Hepatocyte (in vitro differentiated cells): ENCODE results near the gene MCAM. TPM values are rescaled to one million over a fixed set of nuclear protein-coding genes. Genes with fewer than 3 reads are reported as not detected.

ENCODE experiments used
- DNase-seq: peaks from one replicate; pipeline ENCODE4 v3.0.0-alpha.2; 2016; ENCODE audit warnings: low spot score
- H2AFZ ChIP-seq: fragments of 200-600 bp; sonication (generic); 2 replicates; pipeline ENCODE4 v1.6.0; 2016; ENCODE audit warnings: antibody characterized with exemption, mild to moderate bottlenecking
- H3K27ac ChIP-seq: fragments of 200-600 bp; sonication (generic); 2 replicates; pipeline ENCODE4 v1.5.1; 2016; ENCODE audit warnings: mild to moderate bottlenecking
- H3K27me3 ChIP-seq: fragments of 200-600 bp; sonication (generic); 2 replicates; pipeline ENCODE4 v1.6.1; 2016
- H3K36me3 ChIP-seq: fragments of 200-600 bp; sonication (generic); replicated peaks from 2 replicates; pipeline ENCODE4 v1.5.1; 2016; ENCODE audit warnings: low read depth; ENCODE audit not compliant: insufficient read depth
- H3K4me1 ChIP-seq: fragments of 200-600 bp; sonication (generic); 2 replicates; pipeline ENCODE4 v1.5.1; 2016; ENCODE audit warnings: mild to moderate bottlenecking, moderate library complexity; ENCODE audit not compliant: insufficient read depth
- H3K4me2 ChIP-seq: fragments of 200-600 bp; sonication (generic); 2 replicates; pipeline ENCODE4 v1.6.0; 2016
- H3K4me3 ChIP-seq: fragments of 200-600 bp; sonication (generic); 2 replicates; pipeline ENCODE4 v1.5.1; 2016; ENCODE audit warnings: mild to moderate bottlenecking
- H3K79me2 ChIP-seq: fragments of 200-600 bp; sonication (generic); 2 replicates; pipeline ENCODE4 v1.6.0; 2017; ENCODE audit warnings: mild to moderate bottlenecking
- H3K9me2 ChIP-seq: fragments of 200-600 bp; sonication (generic); replicated peaks from 2 replicates; pipeline ENCODE4 v1.6.0; 2017; ENCODE audit warnings: mild to moderate bottlenecking; ENCODE audit not compliant: insufficient read depth
- H3K9me3 ChIP-seq: fragments of 200-600 bp; sonication (generic); 2 replicates; pipeline ENCODE4 v1.5.1; 2016; ENCODE audit warnings: low read depth, mild to moderate bottlenecking
- H4K20me1 ChIP-seq: fragments of 200-600 bp; sonication (generic); 2 replicates; pipeline ENCODE4 v1.6.0; 2016; ENCODE audit warnings: mild to moderate bottlenecking; ENCODE audit not compliant: insufficient read depth, poor library complexity, severe bottlenecking
- CTCF ChIP-seq: fragments of 200-600 bp; sonication (generic); IDR thresholded peaks from 2 replicates; pipeline ENCODE4 v1.5.1; 2016; ENCODE audit warnings: antibody characterized with exemption, mild to moderate bottlenecking; ENCODE audit not compliant: poor library complexity
- EZH2 ChIP-seq: fragments of 200-600 bp; sonication (generic); IDR thresholded peaks from 2 replicates; pipeline ENCODE4 v1.6.1; 2016; ENCODE audit warnings: antibody characterized with exemption, mild to moderate bottlenecking, borderline replicate concordance
- EZH2phosphoT487 ChIP-seq: fragments of 200-600 bp; sonication (generic); IDR thresholded peaks from one replicate; pipeline ENCODE4 v1.6.1; 2018; ENCODE audit warnings: antibody characterized with exemption, mild to moderate bottlenecking, low read depth, moderate library complexity; ENCODE audit not compliant: unreplicated experiment, severe bottlenecking
- WGBS: methylation state at CpG from one replicate; pipeline ENCODE4 v1.1.6; 2016; ENCODE audit warnings: low lambda C conversion rate; ENCODE audit errors: missing lambda C conversion rate; 5-methylcytosine and 5-hydroxymethylcytosine counted together
- polyA plus RNA-seq: library from polyadenylated mRNA; unstranded; fragments of >200 nt; fragmentation: Nextera tagmentation; extraction: Ambion mirVana; gene quantifications from 2 replicates; pipeline ENCODE4 v1.2.1, GENCODE V29; 2016
- total RNA-seq: library from RNA; depleted of rRNA; stranded (reverse); fragments of >200 nt; gene quantifications from 2 replicates; pipeline ENCODE4 v1.2.3, GENCODE V29; 2014

MCAM gene
- total and polyA plus RNA-seq, 2 experiments from 2014 or later, result 6.1 to 35.4 TPM

- peak overlapping the region; percentile 13 for H3K4me3 ChIP-seq
- no peaks in the 10 kb centered on the region for H4K20me1 ChIP-seq
- no peaks in the 10 kb centered on the region for H3K36me3 ChIP-seq
- no peak for TF ChIP-seq EZH2phosphoT487
- peaks cover 54% of the 10 kb centered on the region for H3K4me1 ChIP-seq
- no peaks in the 10 kb centered on the region for H3K9me3 ChIP-seq
- no peaks in the 10 kb centered on the region for H3K9me2 ChIP-seq
- DNase-seq, result no peak
- no peaks in the 10 kb centered on the region for H3K27me3 ChIP-seq
- WGBS, result 81% methylated on average over 34 of the region's 44 CpGs
- no peak overlapping the region for H2AFZ ChIP-seq
- H3K27ac ChIP-seq, result peak overlapping the region; percentile 81
- no peaks in the 10 kb centered on the region for H3K79me2 ChIP-seq
- peak overlapping the region; percentile 88 for H3K4me2 ChIP-seq
Observed at GRCh38 chr11:119363081-119363850, 46.3 kb upstream of the MCAM start.

- Histone ChIP-seq H2AFZ (no peak overlapping the region), H3K4me1 (peaks cover 49% of the 10 kb centered on the region), H3K4me3 (no peak overlapping the region)
Observed at GRCh38 chr11:119362741-119363080, 45.8 kb upstream of the MCAM start.

DNA sequence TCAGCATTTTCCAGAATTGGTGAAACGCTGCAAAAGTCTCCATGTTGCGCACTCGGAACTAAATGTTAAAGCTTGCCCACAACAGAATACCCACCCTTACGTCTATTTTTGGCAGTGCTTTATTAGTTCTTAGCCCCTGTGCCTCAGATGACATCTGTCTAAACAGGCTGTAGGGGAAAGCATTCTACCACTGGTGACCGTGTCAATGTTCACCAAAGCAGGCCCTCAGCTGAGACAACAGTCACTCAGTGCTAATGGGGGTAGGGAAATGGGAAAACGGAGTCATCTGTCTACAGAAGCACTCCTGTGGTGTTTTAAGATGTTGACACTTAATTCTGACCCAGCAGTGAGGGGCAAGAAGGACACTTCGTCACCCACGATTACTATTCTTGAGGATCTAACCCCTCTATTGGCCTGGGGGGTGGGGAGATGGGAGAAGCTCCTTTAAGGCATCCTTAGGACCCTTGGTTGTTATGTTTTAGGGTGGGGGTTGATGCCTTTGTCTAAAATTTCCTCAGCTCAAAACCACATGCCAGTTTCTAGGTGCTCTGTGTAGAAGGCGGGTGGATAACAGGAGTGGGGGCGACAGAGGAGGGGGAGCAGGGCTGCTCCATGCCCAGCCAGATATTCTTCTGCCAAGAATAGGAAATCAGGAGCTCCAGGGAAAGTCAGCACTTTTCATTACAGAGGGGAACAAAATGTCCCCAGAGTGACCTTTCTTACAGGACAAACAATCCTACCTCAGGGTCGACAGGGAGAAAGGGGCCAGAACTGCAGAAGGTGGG, 45.2 kb upstream of the MCAM start:
- Histone ChIP-seq H3K4me2 (peak overlapping the region; percentile 88), H2AFZ (no peak overlapping the region), H3K4me1 (peaks cover 43% of the 10 kb centered on the region), H4K20me1 (no peaks in the 10 kb centered on the region), H3K36me3 (no peaks in the 10 kb centered on the region), H3K27me3 (no peaks in the 10 kb centered on the region), H3K9me2 (no peaks in the 10 kb centered on the region), H3K79me2 (no peaks in the 10 kb centered on the region), H3K9me3 (no peaks in the 10 kb centered on the region), H3K27ac (peak overlapping the region; percentile 81), H3K4me3 (no peak overlapping the region)
- 70% methylated on average over 11 of the region's 11 CpGs for WGBS
- TF ChIP-seq CTCF (no peak), EZH2phosphoT487 (no peak), EZH2 (no peak)
- no peak for DNase-seq

More at GRCh38 chr11:119362741-119363080, 45.8 kb upstream of the MCAM start:
- Histone ChIP-seq H3K9me2 (no peaks in the 10 kb centered on the region), H3K4me2 (peak overlapping the region; percentile 88), H3K79me2 (no peaks in the 10 kb centered on the region), H4K20me1 (no peaks in the 10 kb centered on the region), H3K9me3 (no peaks in the 10 kb centered on the region), H3K27ac (peak overlapping the region; percentile 81), H3K36me3 (no peaks in the 10 kb centered on the region), H3K27me3 (no peaks in the 10 kb centered on the region)
- no peak for DNase-seq
- no peak for TF ChIP-seq EZH2phosphoT487
- no peak for TF ChIP-seq EZH2
- TF ChIP-seq CTCF, result no peak
- 95% methylated on average over 5 of the region's 5 CpGs for WGBS
